Neural cell (in vitro differentiated cells): ENCODE measurements around the gene MYOZ2. TPM values are rescaled to one million over a fixed set of nuclear protein-coding genes. Genes with fewer than 3 reads are reported as not detected.

ENCODE experiments used
- H2AFZ ChIP-seq: fragments of 200-600, 300-800 bp; sonication (generic), shearing (Covaris generic); 2 replicates; pipeline ENCODE4 v1.6.0; 2014; ENCODE audit warnings: low read depth, mild to moderate bottlenecking, antibody characterized with exemption, low read length, moderate library complexity
- H3F3A ChIP-seq: fragments of 200-600 bp; shearing (Covaris generic); 2 replicates; pipeline ENCODE4 v1.6.1; 2016; ENCODE audit warnings: mild to moderate bottlenecking, moderate library complexity, mixed read lengths, antibody characterized with exemption, low read length; ENCODE audit not compliant: insufficient read depth, poor library complexity, severe bottlenecking
- H3K27ac ChIP-seq: fragments of 200-600, 300-800 bp; sonication (generic), shearing (Covaris generic); 2 replicates; pipeline ENCODE4 v1.5.1; 2014; ENCODE audit warnings: mild to moderate bottlenecking, low read length, moderate library complexity
- H3K27me3 ChIP-seq: fragments of 300-800, 200-600 bp; sonication (generic), shearing (Covaris generic); 2 replicates; pipeline ENCODE4 v1.6.0; 2014; ENCODE audit warnings: mild to moderate bottlenecking, low read depth, low read length, moderate library complexity; ENCODE audit not compliant: insufficient read depth
- H3K36me3 ChIP-seq: fragments of 300-800, 200-600 bp; sonication (generic), shearing (Covaris generic); 2 replicates; pipeline ENCODE4 v1.5.1; 2014; ENCODE audit warnings: mild to moderate bottlenecking, antibody characterized with exemption, low read length, moderate library complexity; ENCODE audit not compliant: insufficient read depth
- H3K4me2 ChIP-seq: fragments of 300-800, 200-600 bp; sonication (generic), shearing (Covaris generic); 2 replicates; pipeline ENCODE4 v1.6.0; 2014; ENCODE audit warnings: mild to moderate bottlenecking, low read length
- H3K4me3 ChIP-seq: fragments of 300-800, 200-600 bp; sonication (generic), shearing (Covaris generic); 2 replicates; pipeline ENCODE4 v1.5.1; 2014; ENCODE audit warnings: mild to moderate bottlenecking, low read length, moderate library complexity
- H3K79me2 ChIP-seq: fragments of 200-600 bp; shearing (Covaris generic); replicated peaks from 2 replicates; pipeline ENCODE4 v1.6.0; 2014; ENCODE audit warnings: mild to moderate bottlenecking, low read length, moderate library complexity; ENCODE audit not compliant: insufficient read depth
- H3K9ac ChIP-seq: fragments of 300-800, 200-600 bp; sonication (generic), shearing (Covaris generic); 2 replicates; pipeline ENCODE4 v1.6.1; 2016; ENCODE audit warnings: mild to moderate bottlenecking, low read length, mixed read lengths
- H3K9me2 ChIP-seq: fragments of 200-600 bp; shearing (Covaris generic); 2 replicates; pipeline ENCODE4 v1.6.1; 2016; ENCODE audit warnings: mild to moderate bottlenecking, low read length, mixed read lengths; ENCODE audit not compliant: insufficient read depth
- H3K9me3 ChIP-seq: fragments of 200-600, 300-800 bp; sonication (generic), shearing (Covaris generic); 2 replicates; pipeline ENCODE4 v1.6.1; 2016; ENCODE audit warnings: mild to moderate bottlenecking, mixed run types, low read length, moderate library complexity, mixed read lengths
- H4K20me1 ChIP-seq: fragments of 200-600 bp; shearing (Covaris generic); 2 replicates; pipeline ENCODE4 v1.6.1; 2016; ENCODE audit warnings: mild to moderate bottlenecking, mixed run types; ENCODE audit not compliant: insufficient read depth
- CTCF ChIP-seq: fragments of 450-650 bp; IDR thresholded peaks from 2 replicates; pipeline ENCODE4 v1.5.1; 2014; ENCODE audit warnings: antibody characterized with exemption, mild to moderate bottlenecking, moderate library complexity; ENCODE audit not compliant: poor library complexity, severe bottlenecking
- EP300 ChIP-seq: fragments of 450-650 bp; conservative IDR thresholded peaks from 2 replicates; pipeline ENCODE4 v1.6.1; 2014; ENCODE audit warnings: antibody characterized with exemption, mild to moderate bottlenecking, moderate library complexity; ENCODE audit not compliant: poor library complexity, severe bottlenecking
- EZH2 ChIP-seq: fragments of 200-600, 300-800 bp; shearing (Covaris generic), sonication (generic); IDR thresholded peaks from 2 replicates; pipeline ENCODE4 v1.6.1; 2014; ENCODE audit warnings: antibody characterized with exemption, low read length, borderline replicate concordance, mild to moderate bottlenecking; ENCODE audit not compliant: insufficient read depth, poor library complexity, severe bottlenecking
- MXI1 ChIP-seq: fragments of 450-650 bp; conservative IDR thresholded peaks from 2 replicates; pipeline ENCODE4 v1.6.1; 2014; ENCODE audit warnings: antibody characterized with exemption, mild to moderate bottlenecking; ENCODE audit not compliant: poor library complexity, severe bottlenecking
- POLR2AphosphoS5 ChIP-seq: IDR thresholded peaks from 2 replicates; pipeline ENCODE4 v1.6.1; 2012
- RAD21 ChIP-seq: fragments of 450-650 bp; conservative IDR thresholded peaks from 2 replicates; pipeline ENCODE4 v1.6.1; 2014; ENCODE audit warnings: antibody characterized with exemption, mild to moderate bottlenecking, moderate library complexity
- REST ChIP-seq: IDR thresholded peaks from 2 replicates; pipeline ENCODE4 v1.6.1; 2012; ENCODE audit warnings: borderline replicate concordance
- SMC3 ChIP-seq: fragments of 450-650 bp; conservative IDR thresholded peaks from 2 replicates; pipeline ENCODE4 v1.6.1; 2014; ENCODE audit warnings: antibody characterized with exemption, mild to moderate bottlenecking, moderate library complexity; ENCODE audit not compliant: poor library complexity
- TAF1 ChIP-seq: IDR thresholded peaks from 2 replicates; pipeline ENCODE4 v1.6.1; 2012; ENCODE audit warnings: low read depth
- polyA plus RNA-seq: library from polyadenylated mRNA; depleted of rRNA; stranded (reverse); fragments of >200 nt; gene quantifications from 2 replicates; pipeline ENCODE4 v1.2.3, GENCODE V29; 2014

The MYOZ2 gene
- polyA plus RNA-seq, 1 donor from 2014 or later: not detected

- H3K9me2 ChIP-seq: no peaks in the 10 kb centered on the region
- no peaks in the 10 kb centered on the region for H3K9me3 ChIP-seq
- H3K36me3 ChIP-seq: no peaks in the 10 kb centered on the region
- H3K4me2 ChIP-seq: no peak overlapping the region
- no peak overlapping the region for H3K27ac ChIP-seq
- no peak overlapping the region for H3K4me3 ChIP-seq
- no peaks in the 10 kb centered on the region for H4K20me1 ChIP-seq
- no peak overlapping the region for H3K9ac ChIP-seq
- H3K27me3 ChIP-seq: no peaks in the 10 kb centered on the region
- H2AFZ ChIP-seq: no peak overlapping the region
- H3F3A ChIP-seq: no peaks in the 10 kb centered on the region
- no peaks in the 10 kb centered on the region for H3K79me2 ChIP-seq
- TF ChIP-seq MXI1: no peak
- no peak for TF ChIP-seq SMC3
- TF ChIP-seq RAD21: no peak
- no peak for TF ChIP-seq TAF1
- no peak for TF ChIP-seq EP300
- no peak for TF ChIP-seq POLR2AphosphoS5
- no peak for TF ChIP-seq REST
- no peak for TF ChIP-seq EZH2
- TF ChIP-seq CTCF: no peak
Observed at GRCh38 chr4:119232286-119232685, 96.7 kb downstream of the MYOZ2 start.

GRCh38 chr4:119233191-119233590 lies 97.6 kb downstream of the MYOZ2 start:
- TF ChIP-seq POLR2AphosphoS5: no peak
- TF ChIP-seq EP300: no peak
- no peak for TF ChIP-seq MXI1
- TF ChIP-seq REST: no peak
- Histone ChIP-seq H3K27ac (no peak overlapping the region), H3K79me2 (no peaks in the 10 kb centered on the region), H3K4me3 (no peak overlapping the region), H3K36me3 (no peaks in the 10 kb centered on the region), H3K9me3 (no peaks in the 10 kb centered on the region), H3K27me3 (no peaks in the 10 kb centered on the region), H3K4me2 (no peak overlapping the region), H2AFZ (no peak overlapping the region), H3K9me2 (no peaks in the 10 kb centered on the region), H3F3A (no peaks in the 10 kb centered on the region), H4K20me1 (no peaks in the 10 kb centered on the region), H3K9ac (no peak overlapping the region)
